Thyroid gland (tissue), 4 donors: ENCODE data around the gene NUPR1. TPM values are rescaled to one million over a fixed set of nuclear protein-coding genes. Genes with fewer than 3 reads are reported as not detected.

Experiments
- DNase-seq, 2 donors: peaks; one replicate each; pipeline ENCODE4 v3.0.0-alpha.2; 2019
- H3K27ac ChIP-seq, 3 donors: fragments of 200-600 bp; sonication (generic); 1 replicate in 2 of 3; 2 replicates in 1 of 3; pipeline ENCODE4 v1.5.1; 2016 to 2019; ENCODE audit warnings: mild to moderate bottlenecking in 1 of 3, moderate library complexity in 1 of 3
- H3K27me3 ChIP-seq: fragments of 200-600 bp; sonication (generic); one replicate; pipeline ENCODE4 v1.5.1; 2019
- H3K36me3 ChIP-seq, 2 donors: fragments of 200-600 bp; sonication (generic); one replicate each; pipeline ENCODE4 v1.5.1; 2016 to 2019
- H3K4me1 ChIP-seq, 2 donors: fragments of 200-600 bp; sonication (generic); one replicate each; pipeline ENCODE4 v1.5.1; 2017 to 2019
- H3K4me3 ChIP-seq, 3 donors: fragments of 200-600 bp; sonication (generic); replicated peaks in 1 of 3; 1 replicate in 2 of 3; 2 replicates in 1 of 3; pipeline ENCODE4 v1.5.1; 2016; ENCODE audit warnings: mild to moderate bottlenecking in 1 of 3
- H3K9me3 ChIP-seq: fragments of 200-600 bp; sonication (generic); one replicate; pipeline ENCODE4 v1.5.1; 2017
- CTCF ChIP-seq, 6 experiments: fragments of 200-600 bp in 3 of 6; fragments of 450-650 bp in 3 of 6; sonication (generic) in 3 of 6; IDR thresholded peaks; one replicate each; pipeline ENCODE4 v1.5.1; 2016 to 2019; ENCODE audit warnings: antibody characterized with exemption in 6 of 6, mild to moderate bottlenecking in 2 of 6, inconsistent platforms in 1 of 6, moderate library complexity in 1 of 6
- POLR2A ChIP-seq, 2 donors: fragments of 450-650 bp; IDR thresholded peaks; one replicate each; pipeline ENCODE4 v1.6.1; 2017; ENCODE audit warnings: antibody characterized with exemption in 2 of 2, mild to moderate bottlenecking in 2 of 2, moderate library complexity in 1 of 2
- WGBS, 2 donors: methylation state at CpG; one replicate each; pipeline ENCODE4 v1.1.5; 2017; 5-methylcytosine and 5-hydroxymethylcytosine counted together
- intact Hi-C: fragments of 100-400 bp; cut with DNase I; formaldehyde crosslinking; loops from one replicate; pipeline ENCODE4 v1.15.1; 2023
- total RNA-seq, 4 donors: library from RNA; depleted of rRNA; stranded (reverse); fragments of >200 nt; gene quantifications; one replicate each; pipeline ENCODE4 v1.2.3, GENCODE V29; 2016

NUPR1 gene
- total RNA-seq, 4 donors from 2014 or later = 53.3 to 1,103 (median 535) TPM

DNA sequence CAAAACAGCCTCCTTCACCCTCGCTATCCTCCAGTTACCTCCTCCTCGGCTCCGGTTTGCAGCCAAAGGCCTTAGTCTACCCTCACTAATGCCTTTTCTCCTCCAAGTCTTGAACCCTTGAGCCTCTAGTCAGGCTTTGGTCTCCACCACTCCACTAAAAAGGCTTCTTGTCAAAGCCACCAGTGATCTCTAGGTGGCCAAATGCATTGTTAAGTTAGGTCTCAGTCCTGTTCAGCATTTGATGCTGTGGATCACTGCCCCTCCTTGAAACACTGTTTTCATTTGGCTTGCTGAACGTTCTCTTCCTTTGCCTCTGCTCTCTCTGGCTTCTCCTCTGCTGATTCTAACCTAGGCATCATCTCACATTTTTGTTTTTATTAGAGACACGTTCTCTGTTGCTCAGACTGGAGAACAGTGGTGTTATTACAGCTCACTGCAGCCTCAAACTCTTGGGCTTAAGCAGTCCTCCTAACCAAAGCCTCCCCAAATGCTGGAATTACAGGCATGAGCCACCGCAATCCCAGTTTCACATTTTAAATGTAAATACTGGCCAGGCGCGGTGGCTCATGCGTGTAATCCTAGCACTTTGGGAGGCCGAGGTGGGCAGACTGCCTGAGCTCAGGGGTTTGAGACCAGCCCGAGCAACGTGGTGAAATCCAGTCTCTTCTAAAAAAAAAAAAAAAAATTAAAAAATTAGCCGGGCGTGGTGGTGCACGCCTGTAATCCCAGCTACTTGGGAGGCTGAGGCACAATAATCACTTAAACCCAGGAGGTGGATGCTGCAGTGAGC lies 16.1 kb upstream of the NUPR1 start:
- 84 to 86% methylated on average over 15 of the region's 15 CpGs for WGBS, 2 donors
- H3K27ac ChIP-seq = peak overlapping the region in 2 of 3 donors; percentile 96 to 97
- TF ChIP-seq CTCF (IDR thresholded peaks at IDR 0.05) (peak in 1 of 6 experiments; percentile 39), POLR2A (IDR thresholded peaks at IDR 0.05) (no peak)
- peaks cover 13 to 14% of the 10 kb centered on the region in 2 donors for H3K4me1 ChIP-seq
- H3K27me3 ChIP-seq = no peaks in the 10 kb centered on the region
- peak; percentile 34 to 35 for DNase-seq
- peak overlapping the region in 1 of 3 donors; percentile 45 for H3K4me3 ChIP-seq
- intact Hi-C loops = no loop called here
- no peaks in the 10 kb centered on the region for H3K9me3 ChIP-seq
- peaks cover 0 to 4% of the 10 kb centered on the region in 2 donors for H3K36me3 ChIP-seq

- Histone ChIP-seq H3K27me3 (no peaks in the 10 kb centered on the region), H3K36me3 (peaks cover 0 to 4% of the 10 kb centered on the region in 2 donors), H3K9me3 (no peaks in the 10 kb centered on the region), H3K4me3 (peak within 1 kb of the TSS; percentile 41 to 45 (median 45)), H3K27ac (peak within 1 kb of the TSS; percentile 96 to 97 (median 97)), H3K4me1 (peaks cover 13 to 14% of the 10 kb centered on the region in 2 donors)
- peak in 2 of 6 experiments; percentile 36 to 39 for TF ChIP-seq CTCF (IDR thresholded peaks at IDR 0.05)
- TF ChIP-seq POLR2A (IDR thresholded peaks at IDR 0.05) = peak; percentile 93 to 96
- WGBS, 2 donors = 2 to 3% methylated on average over 52 to 65 of the region's 88 CpGs
- intact Hi-C loops = no loop called here
- DNase-seq = peak; percentile 93 to 94
Measured at GRCh38 chr16:28553776-28554633, 15.2 kb upstream of the NUPR1 start, which contains the start of gene SGF29. SGF29 (plus strand) TSS chr16:28553920; CDS start chr16:28581070, 27,150 bp downstream.

DNA sequence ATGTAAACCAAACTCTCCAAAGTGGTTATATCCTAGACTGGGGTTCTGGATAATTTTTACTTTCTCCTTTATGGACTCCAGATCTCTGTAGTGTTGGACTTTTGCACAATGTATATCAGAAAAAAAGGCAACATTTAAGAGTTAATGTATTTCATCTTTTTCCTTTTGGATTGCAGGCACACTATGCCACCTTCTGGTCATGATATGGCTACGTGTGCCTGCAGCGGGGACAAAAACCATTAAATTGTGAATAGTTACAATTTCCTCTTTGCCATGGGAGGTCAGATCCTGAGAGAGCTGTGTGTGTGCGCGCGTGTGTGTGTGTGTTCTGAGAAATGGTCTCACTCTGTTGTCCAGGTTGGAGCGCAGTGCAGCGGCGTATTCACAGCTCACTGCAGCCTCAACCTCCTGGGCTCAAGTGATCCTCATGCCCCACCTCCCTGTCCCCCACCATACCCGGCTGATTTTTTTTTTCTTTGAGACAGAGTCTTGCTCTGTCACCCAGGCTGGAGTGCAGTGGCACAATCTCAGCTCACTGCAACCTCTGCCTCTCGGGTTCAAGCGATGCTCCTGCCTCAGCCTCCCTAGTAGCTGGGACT lies 10.6 kb upstream of the NUPR1 start:
- DNase-seq = peak; percentile 26
- TF ChIP-seq CTCF (IDR thresholded peaks at IDR 0.05) (peak in 5 of 6 experiments; percentile 22 to 70 (median 63)), POLR2A (IDR thresholded peaks at IDR 0.05) (no peak)
- intact Hi-C loops = loop anchor here (5.0 kb wide), 1 partner anchor 57 kb away; the partner anchor contains the start of genes APOBR and CLN3
- no peaks in the 10 kb centered on the region for H3K36me3 ChIP-seq
- no peaks in the 10 kb centered on the region for H3K27me3 ChIP-seq
- H3K4me1 ChIP-seq = peaks cover 5 to 10% of the 10 kb centered on the region in 2 donors
- no peak overlapping the region for H3K4me3 ChIP-seq
- no peaks in the 10 kb centered on the region for H3K9me3 ChIP-seq
- H3K27ac ChIP-seq = peak overlapping the region in 1 of 3 donors; percentile 2
- 44 to 53% methylated on average over 11 of the region's 11 CpGs for WGBS, 2 donors

- no peaks in the 10 kb centered on the region for H3K9me3 ChIP-seq
- no peaks in the 10 kb centered on the region for H3K27me3 ChIP-seq
- intact Hi-C loops = loop anchor here (5.0 kb wide), 1 partner anchor 56 kb away; the partner anchor contains the start of genes APOBR and CLN3
- no peak overlapping the region for H3K27ac ChIP-seq
- H3K4me3 ChIP-seq = no peak overlapping the region
- 66 to 79% methylated on average over 14 of the region's 14 CpGs for WGBS, 2 donors
- H3K4me1 ChIP-seq = peaks cover 2 to 13% of the 10 kb centered on the region in 2 donors
- no peak for TF ChIP-seq CTCF (IDR thresholded peaks at IDR 0.05)
- no peak for TF ChIP-seq POLR2A (IDR thresholded peaks at IDR 0.05)
- no peaks in the 10 kb centered on the region for H3K36me3 ChIP-seq
- DNase-seq = peak; percentile 26 to 41
Measured at GRCh38 chr16:28548306-28548802, 9.6 kb upstream of the NUPR1 start.
